K562 treated with DMSO at 1 percent for 48 hours (cell line): ENCODE measurements around the gene ECPAS. TPM values are rescaled to one million over a fixed set of nuclear protein-coding genes. Genes with fewer than 3 reads are reported as not detected.

ENCODE experiments used
- total RNA-seq: library from RNA; unstranded; fragments of 300-600 nt; gene quantifications from 2 replicates; pipeline ENCODE4 v1.2.3, GENCODE V29; 2022; ENCODE audit warnings: low replicate concordance; ENCODE audit errors: extremely low read depth

The ECPAS gene, protein sequence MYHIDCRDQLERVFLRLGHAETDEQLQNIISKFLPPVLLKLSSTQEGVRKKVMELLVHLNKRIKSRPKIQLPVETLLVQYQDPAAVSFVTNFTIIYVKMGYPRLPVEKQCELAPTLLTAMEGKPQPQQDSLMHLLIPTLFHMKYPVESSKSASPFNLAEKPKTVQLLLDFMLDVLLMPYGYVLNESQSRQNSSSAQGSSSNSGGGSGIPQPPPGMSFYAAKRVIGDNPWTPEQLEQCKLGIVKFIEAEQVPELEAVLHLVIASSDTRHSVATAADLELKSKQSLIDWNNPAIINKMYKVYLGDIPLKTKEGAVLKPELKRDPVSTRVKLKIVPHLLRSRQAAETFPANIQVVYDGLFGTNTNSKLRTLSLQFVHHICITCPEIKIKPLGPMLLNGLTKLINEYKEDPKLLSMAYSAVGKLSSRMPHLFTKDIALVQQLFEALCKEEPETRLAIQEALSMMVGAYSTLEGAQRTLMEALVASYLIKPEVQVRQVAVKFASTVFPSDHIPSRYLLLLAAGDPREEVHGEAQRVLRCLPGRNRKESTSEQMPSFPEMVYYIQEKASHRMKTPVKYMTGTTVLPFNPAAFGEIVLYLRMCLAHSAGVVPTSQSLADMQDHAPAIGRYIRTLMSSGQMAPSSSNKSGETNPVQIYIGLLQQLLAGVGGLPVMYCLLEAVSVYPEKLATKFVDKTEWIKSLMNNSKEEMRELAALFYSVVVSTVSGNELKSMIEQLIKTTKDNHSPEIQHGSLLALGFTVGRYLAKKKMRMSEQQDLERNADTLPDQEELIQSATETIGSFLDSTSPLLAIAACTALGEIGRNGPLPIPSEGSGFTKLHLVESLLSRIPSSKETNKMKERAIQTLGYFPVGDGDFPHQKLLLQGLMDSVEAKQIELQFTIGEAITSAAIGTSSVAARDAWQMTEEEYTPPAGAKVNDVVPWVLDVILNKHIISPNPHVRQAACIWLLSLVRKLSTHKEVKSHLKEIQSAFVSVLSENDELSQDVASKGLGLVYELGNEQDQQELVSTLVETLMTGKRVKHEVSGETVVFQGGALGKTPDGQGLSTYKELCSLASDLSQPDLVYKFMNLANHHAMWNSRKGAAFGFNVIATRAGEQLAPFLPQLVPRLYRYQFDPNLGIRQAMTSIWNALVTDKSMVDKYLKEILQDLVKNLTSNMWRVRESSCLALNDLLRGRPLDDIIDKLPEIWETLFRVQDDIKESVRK (N-terminal part only)
- total RNA-seq, result not detected in 2 replicates

DNA sequence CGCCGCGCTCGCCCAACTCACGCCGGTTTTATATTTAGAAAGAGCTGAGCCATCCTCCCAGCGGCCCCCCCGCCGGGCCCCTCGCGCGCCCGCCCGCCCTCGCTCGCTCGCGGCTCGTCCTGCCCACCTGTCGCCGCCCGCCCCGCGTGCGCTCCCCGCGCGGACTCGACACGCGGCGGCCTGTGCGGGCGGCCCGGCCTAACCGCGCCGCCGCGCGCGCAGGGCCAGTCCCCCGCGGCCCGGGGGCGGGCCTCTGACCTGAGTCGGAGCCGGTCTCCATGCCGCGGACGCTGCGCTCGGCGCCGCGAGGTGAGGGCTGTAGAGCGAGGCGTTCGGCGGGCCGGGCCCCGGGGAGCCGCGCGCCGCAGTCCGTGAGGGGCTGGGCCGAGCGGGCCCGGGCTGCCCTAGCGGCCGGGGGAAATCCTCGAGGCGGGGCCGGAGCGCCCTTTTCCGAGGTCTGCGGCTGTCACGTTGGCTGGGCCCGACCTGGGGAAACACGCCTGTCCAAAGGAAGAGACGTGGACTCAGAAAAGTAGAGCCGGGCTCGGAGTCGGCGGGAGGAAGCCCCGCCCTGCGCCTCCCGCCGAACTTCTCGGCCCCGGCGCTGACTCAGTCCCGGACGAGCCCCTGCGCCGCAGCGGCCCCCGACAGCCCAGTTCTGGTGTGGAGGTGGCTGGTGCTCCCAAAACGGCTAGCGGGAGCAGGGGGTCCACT, at the start of gene ECPAS:
TSS of gene ECPAS (minus strand) at position 526 of the 714 bp plus-strand sequence. CDS start 11,465 bp downstream, outside the sequence.

GRCh38 chr9:111525056-111525977, 41.1 kb upstream of the ECPAS start, which contains the start of gene ZNF483:
ZNF483 (plus strand) TSS chr9:111525179; CDS start chr9:111527396, 2,217 bp downstream.

DNA sequence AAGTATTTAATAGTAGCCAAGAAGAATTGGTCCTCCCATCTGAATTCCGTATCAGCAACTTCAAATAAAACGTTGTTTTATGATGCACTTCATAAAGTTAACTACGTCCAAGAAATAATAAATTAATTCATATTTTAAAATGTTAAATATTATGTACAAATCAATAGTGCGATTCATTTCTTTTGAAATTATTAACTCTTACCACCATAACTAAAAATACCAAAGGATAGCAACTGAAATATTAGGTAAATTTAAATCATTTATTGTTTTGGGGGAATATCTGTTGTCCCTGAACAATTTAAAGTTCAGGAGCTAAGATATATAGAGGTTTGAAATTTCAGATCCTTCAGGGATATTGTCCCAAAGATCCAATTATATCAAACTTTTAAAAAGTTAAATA, 154.1 kb downstream of the ECPAS start, which contains the start of gene OR2K2:
TSS of gene OR2K2 (minus strand) at position 101 of the 400 bp plus-strand sequence. CDS start 1,791 bp downstream, outside the sequence.

Other genes with a start within 250 kb of the ECPAS start
- gene OR2K2, start 154.2 kb downstream of the ECPAS start, total RNA-seq, result not detected in 2 replicates
- gene ZNF483, start 40.8 kb upstream of the ECPAS start, total RNA-seq, result not detected in 2 replicates
- not detected in 2 replicates for gene PTGR1, start 115.3 kb upstream of the ECPAS start, total RNA-seq
- not detected in 2 replicates for gene DNAJC25, start 147.0 kb upstream of the ECPAS start, total RNA-seq
- gene GNG10, start 177.2 kb upstream of the ECPAS start, total RNA-seq, result not detected in 2 replicates